Spleen (tissue), 11 donors: ENCODE results near the gene PIK3C2A. TPM values are rescaled to one million over a fixed set of nuclear protein-coding genes. Genes with fewer than 3 reads are reported as not detected.

Experiments used
- DNase-seq: peaks from one replicate; pipeline ENCODE4 v3.0.0-alpha.2; 2020
- H3K27ac ChIP-seq, 8 donors: fragments of 200-600 bp; sonication (generic) in 7 of 8; 1 replicate in 4 of 8; 2 replicates in 4 of 8; pipeline versions ENCODE4 v1.5.0 to v1.8.0; 2016 to 2021; ENCODE audit warnings: inconsistent platforms in 4 of 8, mild to moderate bottlenecking in 4 of 8, moderate library complexity in 1 of 8
- H3K27me3 ChIP-seq, 7 donors: fragments of 200-600 bp; sonication (generic) in 6 of 7; replicated peaks in 1 of 7; 1 replicate in 4 of 7; 2 replicates in 3 of 7; pipeline versions ENCODE4 v1.5.0 to v1.8.0; 2016 to 2021; ENCODE audit warnings: inconsistent platforms in 3 of 7, mild to moderate bottlenecking in 1 of 7
- H3K36me3 ChIP-seq, 6 donors: fragments of 200-600 bp; sonication (generic) in 5 of 6; 1 replicate in 4 of 6; 2 replicates in 2 of 6; pipeline versions ENCODE4 v1.5.0 to v1.8.0; 2016 to 2021; ENCODE audit warnings: inconsistent platforms in 2 of 6
- H3K4me1 ChIP-seq, 6 donors: fragments of 200-600 bp; sonication (generic) in 5 of 6; 1 replicate in 3 of 6; 2 replicates in 3 of 6; pipeline versions ENCODE4 v1.5.0 to v1.8.0; 2016 to 2021; ENCODE audit warnings: inconsistent platforms in 3 of 6
- H3K4me3 ChIP-seq, 8 donors: fragments of 200-600 bp; sonication (generic) in 7 of 8; 1 replicate in 4 of 8; 2 replicates in 4 of 8; pipeline versions ENCODE4 v1.5.0 to v1.8.0; 2016 to 2021; ENCODE audit warnings: inconsistent platforms in 4 of 8, mild to moderate bottlenecking in 4 of 8, moderate library complexity in 2 of 8
- H3K9me3 ChIP-seq, 8 donors: fragments of 200-600 bp; sonication (generic) in 7 of 8; 1 replicate in 4 of 8; 2 replicates in 4 of 8; pipeline versions ENCODE4 v1.5.0 to v1.8.0; 2016 to 2021; ENCODE audit warnings: inconsistent platforms in 4 of 8
- CTCF ChIP-seq, 11 experiments: fragments of 200-600 bp in 7 of 11; fragments of 450-650 bp in 4 of 11; sonication (generic) in 4 of 11; IDR thresholded peaks in 8 of 11; conservative IDR thresholded peaks in 3 of 11; 1 replicate in 7 of 11; 2 replicates in 4 of 11; pipeline versions ENCODE4 v1.4.0 to v1.8.0; 2016 to 2021; ENCODE audit warnings: antibody characterized with exemption in 11 of 11, inconsistent platforms in 4 of 11, mild to moderate bottlenecking in 1 of 11
- POLR2A ChIP-seq, 3 donors: fragments of 450-650 bp; IDR thresholded peaks; one replicate each; pipeline ENCODE4 v1.5.1; 2017; ENCODE audit warnings: antibody characterized with exemption in 3 of 3, mild to moderate bottlenecking in 1 of 3
- POLR2AphosphoS5 ChIP-seq, 3 donors: sonication (generic); formaldehyde crosslinking; IDR thresholded peaks; one replicate each; pipeline ENCODE4 v1.5.1; 2017; ENCODE audit warnings: antibody characterized with exemption in 3 of 3
- WGBS, 5 donors: extraction: QIAGEN DNeasy Blood & Tissue Kit in 3 of 5; methylation state at CpG; one replicate each; pipeline versions ENCODE4 v1.1.5 to v1.1.7; 2013 to 2018; 5-methylcytosine and 5-hydroxymethylcytosine counted together
- intact Hi-C: fragments of 100-400 bp; cut with DNase I; formaldehyde crosslinking; loops from one replicate; pipeline ENCODE4 v1.15.0; 2023; ENCODE audit warnings: low total_unique reads
- polyA plus RNA-seq, 3 donors: library from polyadenylated mRNA; stranded (reverse); fragments of 200-250 nt; gene quantifications; one replicate each; pipeline ENCODE4 v1.2.1, GENCODE V29; 2013
- total RNA-seq, 7 donors: library from RNA; depleted of rRNA in 3 of 7; stranded (reverse); fragments of >200 nt in 3 of 7; fragmentation: NEBNext Ultra II Directional in 4 of 7; extraction: Animal tissue kit (Norgen Biotek cat#: 25700) in 4 of 7; gene quantifications; one replicate each; pipeline versions ENCODE4 v1.1.0 to v1.2.1, GENCODE V29; 2016 to 2021
- donor health status: healthy with polysubstance abuse.
- donor health status: DM: no; HTN: no; CAD: no; lungs with moderate emphysema.
- donor health status: DM: no; HTN: no; CAD: no.
- donor health status: Bipolar disorder and iron deficiency.
- donor health status: healthy.
- donor health status: DM: no; HTN: no; CAD: no.
- donor health status: DM: yes; HTN: yes; CAD: no.

The PIK3C2A gene
- total and polyA plus RNA-seq, 10 donors: 6.1 to 79.3 (median 59.4) TPM

- TF ChIP-seq POLR2A (IDR thresholded peaks at IDR 0.05): no peak
- TF ChIP-seq POLR2AphosphoS5 (IDR thresholded peaks at IDR 0.05): no peak
- no peak for TF ChIP-seq CTCF (IDR thresholded peaks at IDR 0.05 in 8 of 11, conservative IDR thresholded peaks at IDR 0.05 in 3 of 11)
- DNase-seq: no peak
- Histone ChIP-seq H3K36me3 (peaks cover 0 to 31% (median 14%) of the 10 kb centered on the region in 6 donors), H3K4me1 (peaks cover 42 to 83% (median 59%) of the 10 kb centered on the region in 6 donors), H3K4me3 (no peak overlapping the region), H3K9me3 (no peaks in the 10 kb centered on the region), H3K27me3 (no peaks in the 10 kb centered on the region), H3K27ac (peak overlapping the region in 7 of 8 donors; percentile 18 to 85 (median 75))
- intact Hi-C loops: no loop called here
- WGBS, 5 donors: 47 to 68% (median 54%) methylated on average over 1 of the region's 1 CpG
Measured at GRCh38 chr11:17164361-17165246, 43.2 kb downstream of the PIK3C2A start.

- Histone ChIP-seq H3K9me3 (no peaks in the 10 kb centered on the region), H3K27me3 (no peaks in the 10 kb centered on the region), H3K27ac (peak overlapping the region in 5 of 8 donors; percentile 30 to 85 (median 78)), H3K4me1 (peaks cover 44 to 83% (median 62%) of the 10 kb centered on the region in 6 donors), H3K36me3 (peaks cover 0 to 22% (median 10%) of the 10 kb centered on the region in 6 donors), H3K4me3 (no peak overlapping the region)
- intact Hi-C loops: no loop called here
- no peak for DNase-seq
- WGBS, 5 donors: 34 to 52% (median 45%) methylated on average over 2 of the region's 2 CpGs
- no peak for TF ChIP-seq CTCF (IDR thresholded peaks at IDR 0.05 in 8 of 11, conservative IDR thresholded peaks at IDR 0.05 in 3 of 11)
- no peak for TF ChIP-seq POLR2AphosphoS5 (IDR thresholded peaks at IDR 0.05)
- no peak for TF ChIP-seq POLR2A (IDR thresholded peaks at IDR 0.05)
Measured at GRCh38 chr11:17163736-17164135, 44.0 kb downstream of the PIK3C2A start.

DNA sequence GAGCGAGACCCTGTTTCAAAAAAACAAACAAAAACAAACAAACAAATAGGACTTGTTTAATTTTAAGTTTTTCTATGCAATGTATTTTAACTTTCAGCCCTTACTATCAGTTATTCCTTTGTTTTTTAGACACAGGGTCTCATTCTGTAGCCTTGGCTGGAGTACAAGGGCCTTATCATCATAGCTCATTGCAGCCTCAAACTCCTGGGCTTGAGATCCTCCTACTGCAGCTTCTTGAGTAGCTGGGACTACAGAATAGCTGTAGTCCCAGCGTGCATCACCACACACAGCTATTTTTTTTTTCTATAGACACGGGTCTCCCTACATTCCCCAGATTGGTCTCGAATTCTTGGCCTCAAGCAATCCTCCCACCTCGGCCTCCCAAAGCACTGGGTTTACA lies 44.5 kb downstream of the PIK3C2A start:
- H3K9me3 ChIP-seq: no peaks in the 10 kb centered on the region
- intact Hi-C loops: no loop called here
- no peaks in the 10 kb centered on the region for H3K27me3 ChIP-seq
- no peak overlapping the region for H3K4me3 ChIP-seq
- peak overlapping the region in 4 of 8 donors; percentile 75 to 85 (median 79) for H3K27ac ChIP-seq
- peaks cover 44 to 86% (median 64%) of the 10 kb centered on the region in 6 donors for H3K4me1 ChIP-seq
- peaks cover 0 to 18% (median 6%) of the 10 kb centered on the region in 6 donors for H3K36me3 ChIP-seq
- 89 to 95% (median 94%) methylated on average over 5 of the region's 5 CpGs for WGBS, 5 donors
- no peak for TF ChIP-seq POLR2A (IDR thresholded peaks at IDR 0.05)
- no peak for TF ChIP-seq CTCF (IDR thresholded peaks at IDR 0.05 in 8 of 11, conservative IDR thresholded peaks at IDR 0.05 in 3 of 11)
- TF ChIP-seq POLR2AphosphoS5 (IDR thresholded peaks at IDR 0.05): no peak
- no peak for DNase-seq

DNA sequence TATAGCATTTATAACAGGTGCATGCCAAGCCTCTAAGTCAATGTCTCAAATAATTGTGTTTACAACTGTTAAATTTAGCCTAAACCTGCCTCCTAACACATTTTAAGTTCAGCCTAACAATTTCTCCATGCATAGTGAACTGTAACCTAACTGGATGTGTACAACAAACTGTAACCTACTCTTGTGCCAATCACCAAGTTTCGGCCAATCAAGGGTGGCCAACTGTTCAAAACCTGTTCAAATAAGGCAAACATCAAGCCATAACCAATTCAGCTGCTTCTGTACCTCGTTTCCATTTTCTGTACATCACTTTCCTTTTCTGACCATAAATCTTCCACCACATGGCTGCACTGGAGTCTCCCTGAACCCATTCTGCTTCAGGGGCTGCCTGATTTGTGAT lies 45.4 kb downstream of the PIK3C2A start:
- peaks cover 44 to 96% (median 71%) of the 10 kb centered on the region in 6 donors for H3K4me1 ChIP-seq
- H3K4me3 ChIP-seq: no peak overlapping the region
- no peak for DNase-seq
- TF ChIP-seq CTCF (IDR thresholded peaks at IDR 0.05 in 8 of 11, conservative IDR thresholded peaks at IDR 0.05 in 3 of 11) (no peak), POLR2A (IDR thresholded peaks at IDR 0.05) (no peak), POLR2AphosphoS5 (IDR thresholded peaks at IDR 0.05) (no peak)
- 60 to 69% (median 61%) methylated on average over 2 of the region's 2 CpGs for WGBS, 5 donors
- intact Hi-C loops: no loop called here
- H3K27me3 ChIP-seq: no peaks in the 10 kb centered on the region
- H3K36me3 ChIP-seq: peaks cover 0 to 8% (median 0%) of the 10 kb centered on the region in 6 donors
- peak overlapping the region; percentile 23 to 85 (median 78) for H3K27ac ChIP-seq
- H3K9me3 ChIP-seq: no peaks in the 10 kb centered on the region
